AG04449 (cell line): Measurements from ENCODE around the gene SF3A2.
"Not testable (repeated sequence)": the region's sequence is repeated elsewhere in the genome, so short reads cannot be mapped to it uniquely, and the experiment has no call there.

ENCODE experiments used
- CTCF ChIA-PET: fragments of 350-600 bp; formaldehyde crosslinking; extraction: SDS; loops from one replicate; lab custom pipeline; 2021; ENCODE audit warnings: antibody characterized with exemption; lab: Yijun Ruan, JAX
- POLR2A ChIA-PET: fragments of 400-600, 350-600 bp; formaldehyde crosslinking; extraction: SDS; loops from one replicate; lab custom pipeline; 2020; ENCODE audit warnings: antibody characterized with exemption, inconsistent platforms; lab: Yijun Ruan, JAX
- DNase-seq: peaks from one replicate; pipeline ENCODE4 v3.0.0-alpha.2; 2010; ENCODE audit warnings: low read depth, low spot score
- H3K4me3 ChIP-seq: 2 replicates; pipeline ENCODE4 v1.5.1; 2011; ENCODE audit warnings: low read depth, mild to moderate bottlenecking, control low read depth, low read length
- TF ChIP-seq, protein P1 (sequence below): IDR thresholded peaks from one replicate; pipeline ENCODE4 v1.5.1; 2011; ENCODE audit warnings: mild to moderate bottlenecking, moderate library complexity, low read length, control low read depth, inconsistent platforms; ENCODE audit not compliant: insufficient read depth; ENCODE audit errors: missing control alignments

The SF3A2 gene

DNA sequence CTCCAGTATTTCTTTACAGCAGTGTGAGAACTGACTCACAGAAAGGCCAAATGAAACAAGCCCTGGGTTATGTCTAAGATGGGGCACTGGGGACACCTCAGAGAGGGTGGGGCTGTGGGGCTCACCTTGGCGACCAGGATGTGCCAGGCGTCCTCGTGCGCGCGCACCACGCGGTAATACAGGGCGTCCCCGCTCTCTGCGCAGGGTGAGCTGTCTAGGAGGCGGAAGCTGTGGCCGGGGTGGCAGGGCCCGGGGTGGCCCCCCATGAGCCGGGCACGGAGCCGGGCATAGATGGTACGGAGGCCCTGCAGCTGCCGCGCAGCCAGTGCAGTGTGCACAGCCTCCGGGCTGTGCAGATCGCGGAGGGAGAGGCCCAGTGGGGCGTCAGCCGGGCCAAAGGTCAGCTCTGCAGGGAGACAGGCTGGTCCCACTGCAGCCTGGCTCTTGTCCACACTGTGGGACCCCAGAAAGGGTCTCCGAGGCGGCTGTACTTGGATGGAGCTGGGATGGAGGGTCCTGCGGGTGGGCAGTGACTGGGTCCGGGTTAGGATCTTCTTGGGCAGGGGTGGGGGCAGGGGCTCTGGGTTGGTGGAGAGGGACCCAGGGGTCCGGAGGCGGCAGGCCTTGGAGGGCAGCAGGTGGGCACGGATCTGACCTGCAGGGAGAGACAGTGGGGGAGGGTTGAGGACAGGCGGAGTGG, 42.0 kb downstream of the SF3A2 start:
- ChIA-PET POLR2A (interaction anchor here (0.5 to 1.0 kb wide), 3 partner anchors 10 to 44 kb away, joined by 3 to 5 read pairs (median 3); no protein-coding TSS in a partner anchor), CTCF (interaction anchor here (1.8 kb wide), 1 partner anchor 17 kb away, joined by 5 read pairs; no protein-coding TSS in a partner anchor)

DNA sequence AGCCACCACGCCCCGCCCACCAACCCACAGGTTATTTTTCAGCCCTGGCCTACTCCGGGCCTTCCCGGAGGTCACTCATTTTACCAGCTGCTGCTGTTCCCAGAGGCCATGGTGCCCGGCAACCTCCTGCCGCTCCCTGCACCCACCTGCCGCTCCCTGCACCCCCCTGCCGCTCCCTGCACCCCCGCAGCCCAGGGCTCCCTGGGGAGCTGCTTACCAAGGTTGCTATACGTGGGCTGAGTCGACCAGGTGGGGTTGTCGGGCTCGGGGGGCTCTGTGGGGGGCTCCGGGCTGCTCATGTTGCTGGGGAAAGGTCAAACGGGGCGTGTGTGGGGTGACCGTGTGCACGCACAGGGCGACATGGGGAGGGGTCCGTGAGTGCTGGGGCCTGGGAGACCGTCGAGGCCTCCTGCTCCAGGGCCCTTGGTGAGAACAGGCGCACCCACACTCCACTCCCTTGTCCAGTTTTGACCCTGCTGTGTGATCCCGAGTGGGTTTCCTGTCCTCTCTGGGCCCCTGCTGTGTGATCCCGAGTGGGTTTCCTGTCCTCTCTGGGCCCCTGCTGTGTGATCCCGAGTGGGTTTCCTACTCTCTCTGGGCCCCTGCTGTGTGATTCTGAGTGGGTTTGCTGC, 44.1 kb downstream of the SF3A2 start:
- TF ChIP-seq, protein P1, sequence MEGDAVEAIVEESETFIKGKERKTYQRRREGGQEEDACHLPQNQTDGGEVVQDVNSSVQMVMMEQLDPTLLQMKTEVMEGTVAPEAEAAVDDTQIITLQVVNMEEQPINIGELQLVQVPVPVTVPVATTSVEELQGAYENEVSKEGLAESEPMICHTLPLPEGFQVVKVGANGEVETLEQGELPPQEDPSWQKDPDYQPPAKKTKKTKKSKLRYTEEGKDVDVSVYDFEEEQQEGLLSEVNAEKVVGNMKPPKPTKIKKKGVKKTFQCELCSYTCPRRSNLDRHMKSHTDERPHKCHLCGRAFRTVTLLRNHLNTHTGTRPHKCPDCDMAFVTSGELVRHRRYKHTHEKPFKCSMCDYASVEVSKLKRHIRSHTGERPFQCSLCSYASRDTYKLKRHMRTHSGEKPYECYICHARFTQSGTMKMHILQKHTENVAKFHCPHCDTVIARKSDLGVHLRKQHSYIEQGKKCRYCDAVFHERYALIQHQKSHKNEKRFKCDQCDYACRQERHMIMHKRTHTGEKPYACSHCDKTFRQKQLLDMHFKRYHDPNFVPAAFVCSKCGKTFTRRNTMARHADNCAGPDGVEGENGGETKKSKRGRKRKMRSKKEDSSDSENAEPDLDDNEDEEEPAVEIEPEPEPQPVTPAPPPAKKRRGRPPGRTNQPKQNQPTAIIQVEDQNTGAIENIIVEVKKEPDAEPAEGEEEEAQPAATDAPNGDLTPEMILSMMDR, result no peak
- DNase-seq, result no peak
- no peak overlapping the region for H3K4me3 ChIP-seq
- ChIA-PET POLR2A (no interaction called here), CTCF (interaction anchor here (1.2 to 1.7 kb wide), 2 partner anchors 35 to 112 kb away, joined by 3 to 5 read pairs; no protein-coding TSS in a partner anchor)

More for the DNA sequence above, 42.0 kb downstream of the SF3A2 start:
- H3K4me3 ChIP-seq, result no peak overlapping the region
- DNase-seq, result no peak
- TF ChIP-seq, protein P1, result no peak

DNA sequence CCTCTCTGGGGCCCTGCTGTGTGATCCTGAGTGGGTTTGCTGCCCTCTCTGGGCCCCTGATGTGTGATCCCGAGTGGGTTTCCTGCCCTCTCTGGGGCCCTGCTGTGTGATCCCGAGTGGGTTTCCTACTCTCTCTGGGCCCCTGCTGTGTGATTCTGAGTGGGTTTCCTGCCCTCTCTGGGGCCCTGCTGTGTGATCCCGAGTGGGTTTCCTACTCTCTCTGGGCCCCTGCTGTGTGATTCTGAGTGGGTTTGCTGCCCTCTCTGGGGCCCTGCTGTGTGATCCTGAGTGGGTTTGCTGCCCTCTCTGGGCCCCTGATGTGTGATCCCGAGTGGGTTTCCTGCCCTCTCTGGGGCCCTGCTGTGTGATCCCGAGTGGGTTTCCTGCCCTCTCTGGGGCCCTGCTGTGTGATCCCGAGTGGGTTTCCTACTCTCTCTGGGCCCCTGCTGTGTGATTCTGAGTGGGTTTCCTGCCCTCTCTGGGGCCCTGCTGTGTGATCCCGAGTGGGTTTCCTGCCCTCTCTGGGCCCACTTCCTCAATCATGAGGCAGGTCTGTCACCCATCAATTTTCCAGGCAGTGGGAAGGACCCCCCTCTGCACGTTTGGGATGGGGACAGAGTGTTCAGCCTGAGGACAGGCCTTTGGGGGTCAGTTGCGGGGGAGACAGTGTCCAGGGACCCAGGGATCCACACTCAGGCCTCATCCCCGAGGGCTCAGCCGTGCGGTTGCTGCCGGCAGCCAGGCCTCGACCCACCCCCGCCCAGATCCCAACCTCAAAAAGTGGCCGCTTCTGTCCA, 44.8 kb downstream of the SF3A2 start:
- peak overlapping the region; percentile 36 for H3K4me3 ChIP-seq
- POLR2A ChIA-PET, DNase-seq: not testable (repeated sequence)
- CTCF ChIA-PET, result interaction anchor here (1.2 kb wide), 1 partner anchor 111 kb away, joined by 5 read pairs; no protein-coding TSS in a partner anchor

DNA sequence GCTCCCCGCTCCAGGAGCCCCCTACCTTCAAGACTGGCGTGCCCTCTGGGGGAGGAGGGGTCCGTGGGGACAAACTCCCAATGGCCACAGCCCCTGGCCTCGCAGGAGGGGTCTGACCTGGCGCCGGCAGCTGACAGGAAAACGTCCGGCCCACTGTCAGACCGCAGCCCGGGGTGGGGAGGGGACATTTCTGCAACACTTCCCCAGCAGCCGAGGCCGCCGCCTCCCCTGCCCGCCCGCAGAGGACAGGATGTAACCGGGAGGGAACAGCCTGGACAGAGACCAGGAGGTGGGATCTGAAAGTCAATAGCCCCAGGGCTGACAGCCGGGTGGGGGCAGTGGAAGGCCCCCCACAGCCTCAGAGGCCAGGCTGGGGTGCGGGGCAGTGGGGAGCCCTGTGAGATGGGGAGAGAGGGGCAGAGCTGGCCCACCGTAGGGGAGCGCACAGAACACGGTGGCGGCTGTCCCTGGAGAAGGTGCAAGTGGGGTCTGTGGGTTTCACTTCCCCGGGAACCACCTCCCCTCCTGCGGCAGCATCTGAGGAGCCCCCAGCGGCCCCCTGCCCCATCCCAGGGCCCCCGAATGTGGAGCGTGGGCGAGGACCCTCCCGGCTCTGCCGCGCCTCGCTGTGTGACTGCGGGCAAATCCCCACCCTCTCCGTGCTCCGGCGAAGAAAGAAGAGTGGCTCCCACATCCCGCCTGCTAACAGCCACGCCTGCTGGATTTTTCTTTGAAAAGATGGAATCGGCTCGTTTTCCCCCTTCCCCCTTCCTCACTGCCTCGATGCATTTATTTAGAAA, 45.6 kb downstream of the SF3A2 start, which contains the start of gene PEAK3:
PEAK3 (minus strand) TSS at position 114 of the 800 bp plus-strand sequence. CDS start 1,244 bp downstream, outside the sequence.
- no peak for DNase-seq
- CTCF ChIA-PET, result interaction anchor here (0.9 to 2.3 kb wide), 3 partner anchors 9 to 34 kb away, joined by 3 to 16 read pairs (median 6); no protein-coding TSS in a partner anchor
- TF ChIP-seq, protein P1, result no peak
- H3K4me3 ChIP-seq, result peak within 1 kb of the TSS; percentile 36
- POLR2A ChIA-PET, result no interaction called here

DNA sequence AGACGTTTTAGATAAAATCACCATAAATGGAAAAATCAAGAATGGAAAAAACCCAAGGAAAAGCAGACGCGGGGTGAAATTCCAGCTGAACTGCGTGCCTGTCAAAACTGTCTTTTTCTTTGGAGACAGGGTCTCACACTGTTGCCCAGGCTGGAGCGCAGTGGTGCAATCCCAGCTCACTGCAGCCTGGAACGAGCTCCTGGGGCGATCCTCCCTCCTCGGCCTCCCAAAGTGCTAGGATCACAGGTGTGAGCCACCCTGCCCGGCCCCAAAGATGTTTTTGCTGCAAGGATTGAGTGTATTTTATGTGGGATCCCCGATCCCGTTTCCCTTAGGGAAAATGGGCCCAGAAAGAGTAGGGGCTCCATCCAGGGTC, 46.2 kb downstream of the SF3A2 start:
- CTCF ChIA-PET, result interaction anchor here (0.9 to 2.3 kb wide), 3 partner anchors 10 to 33 kb away, joined by 3 to 16 read pairs (median 6); no protein-coding TSS in a partner anchor
- POLR2A ChIA-PET, result no interaction called here
- DNase-seq, result no peak
- TF ChIP-seq, protein P1, result no peak
- no peak overlapping the region for H3K4me3 ChIP-seq
